HepG2 (cell line): ENCODE data around the gene NOP56. TPM values are rescaled to one million over a fixed set of nuclear protein-coding genes. Genes with fewer than 3 reads are reported as not detected.

ENCODE experiments used
- DNMT3B ChIP-seq: conservative IDR thresholded peaks from 2 replicates; pipeline ENCODE4 v1.6.1; 2016; ENCODE audit warnings: missing biosample characterization, control low read depth
- KDM3A ChIP-seq: IDR thresholded peaks from 2 replicates; pipeline ENCODE4 v1.6.1; 2018; ENCODE audit warnings: low read depth, missing compliant biosample characterization
- MAFF ChIP-seq: IDR thresholded peaks from 2 replicates; pipeline ENCODE4 v1.6.1; 2011; ENCODE audit warnings: low read depth, low read length, improper control_type of control experiment
- NFKB2 ChIP-seq: sonication (generic); formaldehyde crosslinking; IDR thresholded peaks from 2 replicates; pipeline ENCODE4 v1.4.0; 2020; ENCODE audit warnings: missing genetic modification reagents, borderline replicate concordance
- NRL ChIP-seq: sonication (generic); formaldehyde crosslinking; IDR thresholded peaks from 2 replicates; pipeline ENCODE4 v1.5.0; 2020; ENCODE audit warnings: missing genetic modification reagents, mild to moderate bottlenecking, moderate library complexity, borderline replicate concordance
- SMYD3 ChIP-seq: sonication (generic); formaldehyde crosslinking; IDR thresholded peaks from 2 replicates; pipeline ENCODE4 v1.8.1; 2023; ENCODE audit warnings: mild to moderate bottlenecking, missing genetic modification reagents
- YEATS4 ChIP-seq: sonication (generic); formaldehyde crosslinking; IDR thresholded peaks from 2 replicates; pipeline ENCODE4 v1.4.0; 2020; ENCODE audit warnings: missing genetic modification reagents, borderline replicate concordance
- YY1 ChIP-seq: IDR thresholded peaks from 2 replicates; pipeline ENCODE4 v1.6.1; 2011; ENCODE audit warnings: low read length, low read depth, moderate library complexity, mild to moderate bottlenecking; ENCODE audit not compliant: insufficient read depth, insufficient replicate concordance
- ZFP36L1 ChIP-seq: sonication (generic); formaldehyde crosslinking; IDR thresholded peaks from 2 replicates; pipeline ENCODE4 v1.8.0; 2022; ENCODE audit warnings: mild to moderate bottlenecking, missing genetic modification reagents, moderate library complexity
- ZNF235 ChIP-seq: sonication (generic); formaldehyde crosslinking; IDR thresholded peaks from 2 replicates; pipeline ENCODE4 v1.8.1; 2023; ENCODE audit warnings: mild to moderate bottlenecking, missing genetic modification reagents, borderline replicate concordance
- ZNF292 ChIP-seq: sonication (generic); formaldehyde crosslinking; IDR thresholded peaks from 2 replicates; pipeline ENCODE4 v1.8.1; 2022; ENCODE audit warnings: mild to moderate bottlenecking, low read depth, missing genetic modification reagents, borderline replicate concordance
- ZNF33A ChIP-seq: sonication (generic); formaldehyde crosslinking; IDR thresholded peaks from 2 replicates; pipeline ENCODE4 v1.5.1; 2020; ENCODE audit warnings: missing genetic modification reagents, mild to moderate bottlenecking, moderate library complexity, borderline replicate concordance
- ZNF432 ChIP-seq: sonication (generic); formaldehyde crosslinking; IDR thresholded peaks from 2 replicates; pipeline ENCODE4 v1.5.0; 2020; ENCODE audit warnings: missing genetic modification reagents, mild to moderate bottlenecking, borderline replicate concordance
- ZNF564 ChIP-seq: sonication (generic); formaldehyde crosslinking; IDR thresholded peaks from 2 replicates; pipeline ENCODE4 v1.8.1; 2023; ENCODE audit warnings: mild to moderate bottlenecking, missing genetic modification reagents
- ZNF749 ChIP-seq: sonication (generic); formaldehyde crosslinking; IDR thresholded peaks from 2 replicates; pipeline ENCODE4 v1.8.0; 2022; ENCODE audit warnings: mild to moderate bottlenecking, missing genetic modification reagents, moderate library complexity, borderline replicate concordance
- ZNF766 ChIP-seq: sonication (generic); formaldehyde crosslinking; IDR thresholded peaks from 2 replicates; pipeline ENCODE4 v1.5.0; 2020; ENCODE audit warnings: missing genetic modification reagents, borderline replicate concordance
- polyA plus RNA-seq, 8 experiments: library from polyadenylated mRNA; depleted of rRNA in 3 of 8; stranded (reverse) in 7 of 8; unstranded in 1 of 8; fragments of >200 nt; fragmentation: Illumina TruSeq in 4 of 8; extraction: Trizol in 4 of 8; gene quantifications; 2 replicates each; pipeline versions ENCODE4 v1.2.1 to v1.2.3, GENCODE V29; 2011 to 2016; ENCODE audit warnings: low read depth in 4 of 8, missing spikeins in 1 of 8, mixed read lengths in 1 of 8; ENCODE audit not compliant: insufficient read depth in 1 of 8
- total RNA-seq, 5 experiments: library from RNA; depleted of rRNA; stranded (reverse); fragments of >200 nt; fragmentation: Illumina TruSeq; extraction: Trizol; gene quantifications; 2 replicates each; pipeline ENCODE4 v1.2.3, GENCODE V29; 2016; ENCODE audit warnings: low read depth in 1 of 5
- TF ChIP-seq, protein P1 (sequence below), 2 experiments: IDR thresholded peaks; 2 replicates each; pipeline ENCODE4 v1.6.1; 2011 to 2012; ENCODE audit warnings: low read length in 2 of 2, borderline replicate concordance in 1 of 2, low read depth in 1 of 2, mild to moderate bottlenecking in 1 of 2, moderate library complexity in 1 of 2
- TF ChIP-seq, protein P2 (sequence below): IDR thresholded peaks from 2 replicates; pipeline ENCODE4 v1.6.1; 2016; ENCODE audit warnings: low read depth
- TF ChIP-seq, protein P3 (sequence below): sonication (generic); formaldehyde crosslinking; IDR thresholded peaks from 2 replicates; pipeline ENCODE4 v1.4.0; 2020; ENCODE audit warnings: missing genetic modification reagents
- TF ChIP-seq, protein P4 (sequence below): sonication (generic); formaldehyde crosslinking; IDR thresholded peaks from 2 replicates; pipeline ENCODE4 v1.4.0; 2020; ENCODE audit warnings: missing genetic modification reagents, low read depth, mild to moderate bottlenecking, borderline replicate concordance

NOP56 gene
- total and polyA plus RNA-seq, 2 of the 13 experiments (the other 11 are each of a cell fraction or from before 2014, with no cell fraction given), result 369 to 1,116 TPM

DNA sequence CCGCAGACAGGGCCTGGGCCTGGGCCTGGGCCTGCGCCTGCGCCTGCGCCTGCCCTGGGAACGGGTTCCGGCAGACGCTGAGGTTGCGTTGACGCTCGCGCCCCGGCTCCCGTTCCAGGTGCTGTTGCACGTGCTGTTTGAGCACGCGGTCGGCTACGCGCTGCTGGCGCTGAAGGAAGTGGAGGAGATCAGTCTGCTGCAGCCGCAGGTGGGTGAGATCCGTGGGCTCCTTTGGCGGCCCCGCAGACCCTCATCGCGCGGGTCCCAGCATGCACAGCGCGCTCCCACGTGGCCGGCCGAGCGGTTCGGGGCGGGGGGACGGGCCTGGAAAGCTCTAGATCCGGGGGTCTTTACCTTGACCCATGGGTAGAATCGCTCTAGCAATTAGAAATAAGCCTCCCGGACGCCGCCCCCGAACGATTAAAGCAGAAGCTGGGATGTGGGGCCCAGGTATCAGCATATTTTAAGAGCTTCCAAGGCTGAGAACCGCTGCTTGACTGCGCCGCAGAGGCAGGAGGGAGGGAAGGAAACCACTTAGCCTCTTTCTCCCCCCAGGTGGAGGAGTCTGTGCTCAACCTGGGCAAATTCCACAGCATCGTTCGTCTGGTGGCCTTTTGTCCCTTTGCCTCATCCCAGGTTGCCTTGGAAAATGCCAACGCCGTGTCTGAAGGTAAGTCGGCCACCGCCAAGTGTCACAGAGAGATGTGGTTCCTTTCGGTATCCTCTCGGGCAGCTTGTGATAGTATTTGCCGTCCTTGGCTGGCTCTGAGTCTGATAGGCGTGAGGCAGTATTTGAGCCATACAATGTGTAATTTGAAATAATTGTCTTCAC, 508 bp downstream of the NOP56 start (continued):
- TF ChIP-seq, protein P1, sequence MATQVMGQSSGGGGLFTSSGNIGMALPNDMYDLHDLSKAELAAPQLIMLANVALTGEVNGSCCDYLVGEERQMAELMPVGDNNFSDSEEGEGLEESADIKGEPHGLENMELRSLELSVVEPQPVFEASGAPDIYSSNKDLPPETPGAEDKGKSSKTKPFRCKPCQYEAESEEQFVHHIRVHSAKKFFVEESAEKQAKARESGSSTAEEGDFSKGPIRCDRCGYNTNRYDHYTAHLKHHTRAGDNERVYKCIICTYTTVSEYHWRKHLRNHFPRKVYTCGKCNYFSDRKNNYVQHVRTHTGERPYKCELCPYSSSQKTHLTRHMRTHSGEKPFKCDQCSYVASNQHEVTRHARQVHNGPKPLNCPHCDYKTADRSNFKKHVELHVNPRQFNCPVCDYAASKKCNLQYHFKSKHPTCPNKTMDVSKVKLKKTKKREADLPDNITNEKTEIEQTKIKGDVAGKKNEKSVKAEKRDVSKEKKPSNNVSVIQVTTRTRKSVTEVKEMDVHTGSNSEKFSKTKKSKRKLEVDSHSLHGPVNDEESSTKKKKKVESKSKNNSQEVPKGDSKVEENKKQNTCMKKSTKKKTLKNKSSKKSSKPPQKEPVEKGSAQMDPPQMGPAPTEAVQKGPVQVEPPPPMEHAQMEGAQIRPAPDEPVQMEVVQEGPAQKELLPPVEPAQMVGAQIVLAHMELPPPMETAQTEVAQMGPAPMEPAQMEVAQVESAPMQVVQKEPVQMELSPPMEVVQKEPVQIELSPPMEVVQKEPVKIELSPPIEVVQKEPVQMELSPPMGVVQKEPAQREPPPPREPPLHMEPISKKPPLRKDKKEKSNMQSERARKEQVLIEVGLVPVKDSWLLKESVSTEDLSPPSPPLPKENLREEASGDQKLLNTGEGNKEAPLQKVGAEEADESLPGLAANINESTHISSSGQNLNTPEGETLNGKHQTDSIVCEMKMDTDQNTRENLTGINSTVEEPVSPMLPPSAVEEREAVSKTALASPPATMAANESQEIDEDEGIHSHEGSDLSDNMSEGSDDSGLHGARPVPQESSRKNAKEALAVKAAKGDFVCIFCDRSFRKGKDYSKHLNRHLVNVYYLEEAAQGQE (IDR thresholded peaks at IDR 0.05; ENCODE audit: borderline replicate concordance in 1 of 2, low read depth in 1 of 2, low read length in 2 of 2), result no peak
- TF ChIP-seq YY1 (no peak), ZNF235 (CRISPR knock-in tag) (0 out of 2 replicates have a peak, but pooled peaks have one; percentile 39), NRL (CRISPR knock-in tag) (peak; percentile 94), YEATS4 (CRISPR knock-in tag) (peak; percentile 93; the same call in 1 of the 2 replicates), SMYD3 (no peak), ZFP36L1 (CRISPR knock-in tag) (no peak; the same call in none of the 2 replicates), DNMT3B (no peak; the same call in 1 of the 2 replicates), ZNF766 (CRISPR knock-in tag) (no peak; the same call in 1 of the 2 replicates), ZNF33A (CRISPR knock-in tag) (peak; percentile 97), ZNF432 (peak; percentile 86; the same call in 1 of the 2 replicates), KDM3A (CRISPR knock-in tag) (0 out of 2 replicates have a peak, but pooled peaks have one; percentile 21), ZNF292 (CRISPR knock-in tag) (0 out of 2 replicates have a peak, but pooled peaks have one; percentile 46), ZNF564 (peak; percentile 55), ZNF749 (no peak), MAFF (no peak), NFKB2 (CRISPR knock-in tag) (peak; percentile 73; the same call in 1 of the 2 replicates)
- TF ChIP-seq, protein P2, sequence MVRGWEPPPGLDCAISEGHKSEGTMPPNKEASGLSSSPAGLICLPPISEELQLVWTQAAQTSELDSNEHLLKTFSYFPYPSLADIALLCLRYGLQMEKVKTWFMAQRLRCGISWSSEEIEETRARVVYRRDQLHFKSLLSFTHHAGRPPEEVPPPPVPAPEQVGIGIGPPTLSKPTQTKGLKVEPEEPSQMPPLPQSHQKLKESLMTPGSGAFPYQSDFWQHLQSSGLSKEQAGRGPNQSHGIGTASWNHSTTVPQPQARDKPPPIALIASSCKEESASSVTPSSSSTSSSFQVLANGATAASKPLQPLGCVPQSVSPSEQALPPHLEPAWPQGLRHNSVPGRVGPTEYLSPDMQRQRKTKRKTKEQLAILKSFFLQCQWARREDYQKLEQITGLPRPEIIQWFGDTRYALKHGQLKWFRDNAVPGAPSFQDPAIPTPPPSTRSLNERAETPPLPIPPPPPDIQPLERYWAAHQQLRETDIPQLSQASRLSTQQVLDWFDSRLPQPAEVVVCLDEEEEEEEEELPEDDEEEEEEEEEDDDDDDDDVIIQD (CRISPR knock-in tag), result no peak; the same call in 1 of the 2 replicates
- TF ChIP-seq, protein P3, sequence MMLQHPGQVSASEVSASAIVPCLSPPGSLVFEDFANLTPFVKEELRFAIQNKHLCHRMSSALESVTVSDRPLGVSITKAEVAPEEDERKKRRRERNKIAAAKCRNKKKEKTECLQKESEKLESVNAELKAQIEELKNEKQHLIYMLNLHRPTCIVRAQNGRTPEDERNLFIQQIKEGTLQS (CRISPR knock-in tag), result no peak; the same call in 1 of the 2 replicates
- TF ChIP-seq, protein P4, sequence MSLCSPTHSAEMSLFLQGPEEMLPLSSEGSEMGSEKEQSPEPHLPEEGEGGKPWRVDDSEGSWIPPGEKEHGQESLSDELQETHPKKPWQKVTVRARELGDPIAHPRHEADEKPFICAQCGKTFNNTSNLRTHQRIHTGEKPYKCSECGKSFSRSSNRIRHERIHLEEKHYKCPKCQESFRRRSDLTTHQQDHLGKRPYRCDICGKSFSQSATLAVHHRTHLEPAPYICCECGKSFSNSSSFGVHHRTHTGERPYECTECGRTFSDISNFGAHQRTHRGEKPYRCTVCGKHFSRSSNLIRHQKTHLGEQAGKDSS (CRISPR knock-in tag), result peak; percentile 83
